Retinal pigment epithelial cell (primary cell): ENCODE data around the gene PARD3.
A peak's percentile ranks its signal among the peaks of the same experiment; 100 is the strongest.
"Not testable (repeated sequence)": the region's sequence is repeated elsewhere in the genome, so short reads cannot be mapped to it uniquely, and the experiment has no call there.

Source experiments
- DNase-seq: peaks from one replicate; pipeline ENCODE4 v3.0.0-alpha.2; 2010; ENCODE audit warnings: low read depth
- H3K4me3 ChIP-seq: 2 replicates; pipeline ENCODE4 v1.5.1; 2011; ENCODE audit warnings: mild to moderate bottlenecking, low read length, control low read depth, moderate library complexity
- TF ChIP-seq, protein P1 (sequence below): conservative IDR thresholded peaks from 2 replicates; pipeline ENCODE4 v1.5.1; 2011; ENCODE audit warnings: low read depth, low read length, control low read depth, inconsistent platforms

PARD3 gene

DNA sequence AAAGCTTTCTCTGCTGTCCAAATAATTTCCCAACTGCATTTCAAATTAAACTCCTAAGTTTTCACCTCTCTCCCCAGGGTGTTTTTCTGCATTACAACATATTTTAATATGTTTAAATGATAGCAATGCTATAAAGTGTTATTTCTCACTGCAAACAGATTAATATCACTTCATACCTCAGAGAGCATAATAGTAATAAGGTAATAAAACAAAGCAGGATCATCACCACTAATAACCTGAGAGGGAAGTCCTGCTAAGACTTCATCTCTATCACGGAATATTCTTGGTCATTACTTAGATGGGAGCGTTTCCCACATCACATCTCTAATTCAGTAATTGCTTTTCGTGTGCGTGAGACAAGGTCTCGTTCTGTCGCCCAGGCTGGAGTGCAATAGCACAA, 168.8 kb downstream of the PARD3 start:
- no peak overlapping the region for H3K4me3 ChIP-seq
- DNase-seq: no peak
- TF ChIP-seq, protein P1, sequence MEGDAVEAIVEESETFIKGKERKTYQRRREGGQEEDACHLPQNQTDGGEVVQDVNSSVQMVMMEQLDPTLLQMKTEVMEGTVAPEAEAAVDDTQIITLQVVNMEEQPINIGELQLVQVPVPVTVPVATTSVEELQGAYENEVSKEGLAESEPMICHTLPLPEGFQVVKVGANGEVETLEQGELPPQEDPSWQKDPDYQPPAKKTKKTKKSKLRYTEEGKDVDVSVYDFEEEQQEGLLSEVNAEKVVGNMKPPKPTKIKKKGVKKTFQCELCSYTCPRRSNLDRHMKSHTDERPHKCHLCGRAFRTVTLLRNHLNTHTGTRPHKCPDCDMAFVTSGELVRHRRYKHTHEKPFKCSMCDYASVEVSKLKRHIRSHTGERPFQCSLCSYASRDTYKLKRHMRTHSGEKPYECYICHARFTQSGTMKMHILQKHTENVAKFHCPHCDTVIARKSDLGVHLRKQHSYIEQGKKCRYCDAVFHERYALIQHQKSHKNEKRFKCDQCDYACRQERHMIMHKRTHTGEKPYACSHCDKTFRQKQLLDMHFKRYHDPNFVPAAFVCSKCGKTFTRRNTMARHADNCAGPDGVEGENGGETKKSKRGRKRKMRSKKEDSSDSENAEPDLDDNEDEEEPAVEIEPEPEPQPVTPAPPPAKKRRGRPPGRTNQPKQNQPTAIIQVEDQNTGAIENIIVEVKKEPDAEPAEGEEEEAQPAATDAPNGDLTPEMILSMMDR: no peak

DNA sequence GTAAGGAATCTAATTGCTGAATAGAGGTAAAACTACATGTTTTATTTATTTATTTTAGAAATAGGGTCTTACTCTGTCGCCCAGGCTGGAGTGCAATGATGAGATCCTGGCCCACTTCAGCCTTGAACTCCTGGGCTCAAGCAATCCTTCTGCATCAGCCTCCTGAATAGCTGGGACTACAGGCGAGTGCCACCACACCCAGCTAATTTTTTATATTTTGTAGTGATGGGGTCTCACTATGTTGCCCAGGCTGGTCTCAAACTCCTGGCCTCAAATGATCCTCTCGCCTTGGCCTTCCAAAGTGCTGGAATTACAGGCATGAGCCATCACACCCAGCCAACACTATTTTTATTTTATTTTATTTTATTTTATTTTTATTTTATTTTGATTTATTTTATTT, 170.3 kb downstream of the PARD3 start:
- not testable (repeated sequence) for DNase-seq, H3K4me3 ChIP-seq

DNA sequence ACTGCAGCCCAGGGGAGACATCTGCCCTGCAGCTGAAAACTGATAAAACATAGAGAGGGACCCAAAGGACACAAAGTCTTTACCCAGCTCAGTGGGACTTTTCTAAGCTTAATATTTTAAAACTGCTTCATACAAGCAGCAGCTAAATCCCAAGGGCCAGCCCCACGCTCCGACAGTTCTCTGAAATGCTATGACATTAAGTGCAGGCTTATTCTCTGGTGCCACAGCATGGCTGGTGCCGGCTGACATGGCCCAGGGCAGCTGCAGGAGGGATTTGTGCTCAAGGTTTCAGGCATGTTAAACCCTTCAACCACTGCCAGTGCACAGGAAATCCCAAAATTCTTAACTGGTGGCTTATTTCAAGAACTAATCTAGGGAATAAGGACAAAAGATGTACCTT, 170.9 kb downstream of the PARD3 start:
- no peak overlapping the region for H3K4me3 ChIP-seq
- TF ChIP-seq, protein P1: no peak
- DNase-seq: no peak

DNA sequence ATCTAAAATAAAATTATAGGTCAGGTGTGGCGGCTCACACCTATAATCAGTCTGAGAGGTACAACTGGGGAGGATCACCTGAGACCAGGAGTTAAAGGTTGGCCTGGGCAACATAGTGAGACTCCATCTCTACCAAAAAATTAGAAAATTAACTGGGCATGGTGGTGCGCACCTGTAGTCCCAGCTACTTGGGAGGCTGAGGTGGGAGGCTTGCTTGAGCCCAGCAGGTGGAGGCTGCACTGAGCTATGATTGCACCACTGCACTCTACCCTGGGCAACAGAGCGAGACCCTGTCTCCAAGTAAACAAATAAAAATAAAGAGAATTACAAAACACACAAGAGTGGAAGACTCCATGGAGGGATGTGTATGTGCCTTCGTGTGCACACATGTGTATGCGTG, 171.5 kb downstream of the PARD3 start:
- DNase-seq: no peak
- TF ChIP-seq, protein P1: no peak
- no peak overlapping the region for H3K4me3 ChIP-seq

DNA sequence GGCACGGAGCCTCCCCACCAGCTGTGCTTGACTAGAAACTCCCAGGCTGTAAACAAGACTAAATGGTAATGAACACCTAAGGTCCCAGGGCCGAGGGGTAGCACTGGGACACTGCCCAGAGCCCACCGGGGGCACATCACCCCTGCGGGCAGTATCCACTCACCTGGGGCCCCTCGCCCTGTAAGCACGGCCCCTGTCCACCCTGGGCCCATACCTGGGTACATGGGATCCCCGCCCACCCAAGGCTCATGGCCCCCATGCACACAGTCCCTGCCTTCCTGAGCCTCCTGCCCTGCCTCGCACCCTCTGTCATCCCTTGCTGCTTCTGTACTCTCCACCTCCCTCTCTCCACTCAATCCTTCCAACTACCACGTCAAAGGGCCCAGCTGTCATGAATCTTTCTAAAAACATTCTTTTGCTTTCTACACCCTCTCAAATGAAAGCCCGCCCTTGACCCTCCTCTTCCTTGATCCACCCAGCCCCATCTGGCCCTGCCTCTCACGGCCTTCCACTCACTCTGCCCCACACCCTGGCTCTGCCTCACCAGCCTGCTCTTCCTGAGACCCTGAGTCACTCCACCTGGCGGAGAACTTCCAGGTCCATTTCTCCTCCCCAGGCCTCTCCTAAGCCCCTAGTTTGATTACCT, 173.1 kb downstream of the PARD3 start:
- no peak overlapping the region for H3K4me3 ChIP-seq
- TF ChIP-seq, protein P1: no peak
- no peak for DNase-seq

DNA sequence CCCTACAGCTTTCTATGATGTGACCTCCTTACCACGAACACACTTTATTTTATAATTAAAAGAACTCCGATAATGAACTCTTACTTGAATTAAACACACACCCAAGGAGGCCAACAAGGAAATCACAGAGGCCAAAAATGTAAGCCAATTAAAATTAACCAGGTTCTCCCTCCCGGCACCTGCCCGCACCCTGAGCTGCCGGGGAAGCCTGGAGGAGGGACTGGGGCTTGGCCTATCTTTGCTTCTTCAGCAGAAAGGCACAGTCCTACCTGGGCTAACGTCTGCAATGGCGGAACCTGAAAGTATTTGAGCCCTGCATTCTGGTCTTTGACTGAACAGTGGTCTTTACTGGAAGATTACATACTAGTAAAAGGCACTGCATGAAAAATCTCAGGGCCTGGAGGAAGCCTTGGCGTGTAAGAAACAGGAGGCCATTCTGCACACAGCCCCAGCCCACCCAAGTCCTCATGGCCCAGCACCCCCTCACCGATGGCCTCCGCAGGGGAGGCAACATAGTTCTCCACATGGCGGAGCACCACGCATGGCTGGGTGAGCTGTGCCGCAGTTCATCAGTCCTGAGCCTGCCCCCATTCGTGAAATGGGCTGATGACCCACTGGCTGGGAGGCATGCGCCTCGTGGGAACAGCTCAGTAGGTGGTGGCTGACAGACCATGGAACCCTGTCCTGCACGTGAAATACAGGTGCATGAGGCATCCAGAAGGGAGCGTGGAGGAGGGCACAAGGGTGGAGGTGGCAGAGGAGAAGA, 173.8 kb downstream of the PARD3 start:
- TF ChIP-seq, protein P1: no peak
- H3K4me3 ChIP-seq: no peak overlapping the region
- DNase-seq: no peak

DNA sequence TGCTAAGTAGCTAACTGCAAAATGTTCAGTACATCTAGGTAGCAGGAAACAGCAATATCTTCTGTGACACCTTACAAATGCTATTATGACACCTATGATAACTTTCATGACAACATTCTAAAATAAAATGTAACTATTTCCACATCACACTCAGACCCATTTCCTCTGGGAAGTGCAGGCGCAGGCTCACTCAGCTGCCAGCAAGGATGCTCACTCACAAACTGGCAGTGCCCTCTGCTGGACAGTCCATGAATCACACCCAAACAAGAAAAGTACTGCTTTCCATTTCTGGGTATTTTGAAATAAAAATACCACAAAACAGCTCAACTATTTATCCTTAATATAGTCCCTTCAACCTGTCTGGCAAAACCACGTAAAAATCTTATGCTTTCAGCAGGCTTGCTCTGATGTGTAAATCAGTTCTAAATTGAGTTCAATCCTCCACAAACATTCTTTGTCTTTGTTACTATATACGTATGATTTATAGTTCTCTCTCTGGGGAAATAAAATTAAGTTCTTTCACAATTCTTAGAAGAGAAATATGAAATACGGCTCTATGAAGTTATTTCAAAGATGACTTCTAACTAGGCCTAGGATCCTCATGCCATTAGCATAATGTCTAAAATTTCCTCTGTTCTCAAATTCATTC, 176.6 kb downstream of the PARD3 start:
- TF ChIP-seq, protein P1: peak; percentile 90
- peak; percentile 40 for DNase-seq
- no peak overlapping the region for H3K4me3 ChIP-seq
